ENCODE results near the gene FNDC11. TPM values are rescaled to one million over a fixed set of nuclear protein-coding genes. Genes with fewer than 3 reads are reported as not detected.

Gene FNDC11
- total RNA-seq, 2 experiments from 2014 or later, result 1.7 to 1.8 TPM

DNA sequence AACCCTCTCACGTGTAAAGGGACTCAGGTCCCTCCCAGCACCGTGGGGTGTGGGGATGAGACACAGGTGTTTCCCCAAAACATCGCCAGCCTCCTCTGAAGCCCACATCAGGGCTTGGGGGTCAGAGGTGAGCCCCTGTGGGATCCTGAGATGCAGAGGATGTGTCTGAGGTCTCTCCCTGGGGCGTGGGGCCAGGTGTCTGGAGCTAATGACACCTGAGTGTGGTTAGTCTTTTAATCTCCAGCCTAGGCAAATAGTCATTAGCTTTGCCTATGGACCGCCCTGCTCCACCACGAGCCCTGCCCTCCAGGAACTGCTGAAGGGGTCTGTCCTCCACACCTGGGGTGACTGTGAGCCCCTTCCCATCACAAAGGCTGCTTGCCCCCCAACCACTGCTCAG lies 8.1 kb upstream of the FNDC11 start:
- Histone ChIP-seq H3K4me1 (ENCODE audit: insufficient read depth, low read length) (peaks cover 11% of the 10 kb centered on the region), H3K9me3 (ENCODE audit: control insufficient read depth in 1 of 2, insufficient read depth in 1 of 2, low read length in 2 of 2) (no peaks in the 10 kb centered on the region), H3K4me3 (ENCODE audit: low read length) (no peak overlapping the region), H3K36me3 (ENCODE audit: insufficient read depth, low read length) (no peaks in the 10 kb centered on the region), H3K27me3 (ENCODE audit: control insufficient read depth in 1 of 2, insufficient read depth in 2 of 2, low read length in 2 of 2) (peaks cover 3 to 5% of the 10 kb centered on the region in 2 experiments), H3K27ac (ENCODE audit: low read depth in 1 of 2, low read length in 2 of 2) (no peak overlapping the region)
- ChIA-PET POLR2A (interaction anchor here (0.5 to 1.6 kb wide), 4 partner anchors 8 to 112 kb away, joined by 3 to 4 read pairs (median 3); partner anchors contain the start of genes GMEB2, PTK6 and RTEL1), CTCF (no interaction called here)
- Mint-ChIP-seq H3K27me3 (no peaks in the 10 kb centered on the region), H3K36me3 (ENCODE audit: low read depth) (no peaks in the 10 kb centered on the region), H3K27ac (no peak overlapping the region), H3K4me3 (no peak overlapping the region), H3K4me1 (ENCODE audit: low read depth) (no peaks in the 10 kb centered on the region), H3K9me3 (no peaks in the 10 kb centered on the region)
- ATAC-seq (ENCODE audit: poor library complexity), result no peak
- no peak for TF ChIP-seq CTCF (IDR thresholded peaks at IDR 0.05)
- no peak for DNase-seq
- intact Hi-C loops (cut with DNase I, micrococcal nuclease), result no loop called here

DNA sequence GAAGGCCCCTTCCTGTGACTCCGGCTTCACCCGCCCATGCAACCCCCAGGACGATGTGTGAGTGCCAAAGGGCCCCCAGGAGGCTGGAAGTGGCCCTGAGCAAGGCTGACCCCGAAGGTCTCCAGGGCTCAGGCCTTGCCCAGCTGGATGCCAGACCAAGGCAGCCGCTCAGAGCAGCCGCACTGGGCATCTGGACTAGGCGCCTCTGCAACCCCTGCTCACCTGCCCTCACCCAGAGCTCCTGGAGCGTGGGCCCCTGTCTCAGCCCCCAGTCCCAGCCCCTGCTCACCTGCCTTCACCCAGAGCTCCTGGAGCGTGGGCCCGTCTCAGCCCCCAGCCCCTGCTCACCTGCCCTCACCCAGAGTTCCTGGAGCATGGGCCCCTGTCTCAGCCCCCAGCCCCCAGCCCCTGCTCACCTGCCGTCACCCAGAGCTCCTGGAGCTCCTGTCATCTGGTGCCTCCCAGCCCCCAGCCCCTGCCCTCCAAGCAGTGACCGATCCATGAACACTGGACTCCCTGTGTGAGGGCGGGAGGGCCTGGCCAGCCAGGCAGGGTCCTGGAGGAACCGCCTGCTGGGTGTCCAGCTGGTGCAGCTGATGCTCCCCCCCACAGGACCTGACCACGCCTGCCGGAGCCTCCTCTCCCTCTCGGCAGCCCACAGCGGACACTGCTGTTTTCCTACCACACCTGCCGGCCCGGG lies 7.6 kb upstream of the FNDC11 start:
- intact Hi-C loops (cut with DNase I, micrococcal nuclease), result no loop called here

GRCh38 chr20:63546956-63547724 lies 6.8 kb upstream of the FNDC11 start:
- Mint-ChIP-seq H3K4me1 (ENCODE audit: low read depth) (peaks cover 7% of the 10 kb centered on the region), H3K27me3 (no peaks in the 10 kb centered on the region), H3K27ac (no peak overlapping the region), H3K9me3 (no peaks in the 10 kb centered on the region), H3K36me3 (ENCODE audit: low read depth) (no peaks in the 10 kb centered on the region), H3K4me3 (no peak overlapping the region)
- no peak for TF ChIP-seq CTCF (IDR thresholded peaks at IDR 0.05)
- no peaks in the 10 kb centered on the region for H3K9me3 ChIP-seq (ENCODE audit: control insufficient read depth in 1 of 2, insufficient read depth in 1 of 2, low read length in 2 of 2)
- H3K27me3 ChIP-seq (ENCODE audit: control insufficient read depth in 1 of 2, insufficient read depth in 2 of 2, low read length in 2 of 2), result peaks cover 3 to 5% of the 10 kb centered on the region in 2 experiments
- POLR2A ChIA-PET, result interaction anchor here (1.1 to 1.2 kb wide), 2 partner anchors 9 to 26 kb away, joined by 3 to 4 read pairs; partner anchors contain the start of gene PTK6
- intact Hi-C loops (cut with DNase I, micrococcal nuclease), result no loop called here
- H3K36me3 ChIP-seq (ENCODE audit: insufficient read depth, low read length), result no peaks in the 10 kb centered on the region
- no peak for ATAC-seq (ENCODE audit: poor library complexity)
- CTCF ChIA-PET, result no interaction called here
- no peak overlapping the region for H3K4me3 ChIP-seq (ENCODE audit: low read length)
- no peak overlapping the region for H3K27ac ChIP-seq (ENCODE audit: low read depth in 1 of 2, low read length in 2 of 2)
- DNase-seq, result no peak
- H3K4me1 ChIP-seq (ENCODE audit: insufficient read depth, low read length), result peaks cover 15% of the 10 kb centered on the region

More for the DNA sequence above, 7.6 kb upstream of the FNDC11 start:
- no peak for TF ChIP-seq CTCF (IDR thresholded peaks at IDR 0.05)
- Mint-ChIP-seq H3K27me3 (no peaks in the 10 kb centered on the region), H3K4me1 (ENCODE audit: low read depth) (peaks cover 5% of the 10 kb centered on the region), H3K9me3 (no peaks in the 10 kb centered on the region), H3K36me3 (ENCODE audit: low read depth) (no peaks in the 10 kb centered on the region), H3K27ac (no peak overlapping the region), H3K4me3 (no peak overlapping the region)
- H3K9me3 ChIP-seq (ENCODE audit: control insufficient read depth in 1 of 2, insufficient read depth in 1 of 2, low read length in 2 of 2), result no peaks in the 10 kb centered on the region
- H3K27me3 ChIP-seq (ENCODE audit: control insufficient read depth in 1 of 2, insufficient read depth in 2 of 2, low read length in 2 of 2), result peaks cover 3 to 5% of the 10 kb centered on the region in 2 experiments
- no peaks in the 10 kb centered on the region for H3K36me3 ChIP-seq (ENCODE audit: insufficient read depth, low read length)
- ChIA-PET CTCF (no interaction called here), POLR2A (interaction anchor here (0.5 to 1.2 kb wide), 3 partner anchors 9 to 112 kb away, joined by 3 to 4 read pairs (median 3); partner anchors contain the start of genes PTK6 and RTEL1)
- H3K4me1 ChIP-seq (ENCODE audit: insufficient read depth, low read length), result peaks cover 11% of the 10 kb centered on the region
- no peak overlapping the region for H3K4me3 ChIP-seq (ENCODE audit: low read length)
- H3K27ac ChIP-seq (ENCODE audit: low read depth in 1 of 2, low read length in 2 of 2), result no peak overlapping the region
- ATAC-seq (ENCODE audit: poor library complexity) (no peak), DNase-seq (no peak)
